Esophagus squamous epithelium (tissue), 5 donors: ENCODE results near the gene TRAP1. TPM values are rescaled to one million over a fixed set of nuclear protein-coding genes. Genes with fewer than 3 reads are reported as not detected.

ENCODE experiments used
- DNase-seq: peaks from one replicate; lab custom pipeline; 2025; lab: John Stamatoyannopoulos, UW
- H3K27ac ChIP-seq, 4 donors: fragments of 200-600 bp; sonication (generic); one replicate each; pipeline ENCODE4 v1.5.1; 2016 to 2019; ENCODE audit warnings: mild to moderate bottlenecking in 1 of 4
- H3K27me3 ChIP-seq, 4 donors: fragments of 200-600 bp; sonication (generic); 1 replicate in 3 of 4; 2 replicates in 1 of 4; pipeline versions ENCODE4 v1.5.1 to v1.6.0; 2017 to 2021; ENCODE audit warnings: antibody characterized with exemption in 1 of 4
- H3K36me3 ChIP-seq, 3 donors: fragments of 200-600 bp; sonication (generic); one replicate each; pipeline ENCODE4 v1.5.1; 2016 to 2019
- H3K4me1 ChIP-seq, 3 donors: fragments of 200-600 bp; sonication (generic); one replicate each; pipeline ENCODE4 v1.5.1; 2017 to 2019
- H3K4me3 ChIP-seq, 4 donors: fragments of 200-600 bp; sonication (generic); 1 replicate in 3 of 4; 2 replicates in 1 of 4; pipeline ENCODE4 v1.5.1; 2016 to 2019; ENCODE audit warnings: mild to moderate bottlenecking in 2 of 4, moderate library complexity in 1 of 4
- H3K9me3 ChIP-seq, 3 donors: fragments of 200-600 bp; sonication (generic); one replicate each; pipeline ENCODE4 v1.5.1; 2016 to 2019
- POLR2A ChIP-seq, 4 donors: fragments of 450-650 bp; IDR thresholded peaks; one replicate each; pipeline ENCODE4 v1.6.1; 2017; ENCODE audit warnings: antibody characterized with exemption in 4 of 4, mild to moderate bottlenecking in 4 of 4, moderate library complexity in 3 of 4
- WGBS, 2 donors: methylation state at CpG; one replicate each; pipeline ENCODE4 v1.1.5; 2018; 5-methylcytosine and 5-hydroxymethylcytosine counted together
- intact Hi-C: fragments of 100-400 bp; cut with DNase I; formaldehyde crosslinking; loops from one replicate; pipeline ENCODE4 v1.15.0; 2022
- total RNA-seq, 4 donors: library from RNA; depleted of rRNA; stranded (reverse); fragments of >200 nt; gene quantifications; one replicate each; pipeline ENCODE4 v1.1.0, GENCODE V29; 2016
- TF ChIP-seq, protein P1 (sequence below), 6 experiments: fragments of 450-650 bp in 4 of 6; fragments of 200-600 bp in 2 of 6; sonication (generic) in 2 of 6; IDR thresholded peaks; one replicate each; pipeline ENCODE4 v1.5.1; 2016 to 2019; ENCODE audit warnings: antibody characterized with exemption in 6 of 6, mild to moderate bottlenecking in 4 of 6, moderate library complexity in 4 of 6
- donor health status: DM: yes; HTN: yes; CAD: no.

Gene TRAP1
- total RNA-seq, 4 donors from 2014 or later, result 76.5 to 121 (median 97.6) TPM

DNA sequence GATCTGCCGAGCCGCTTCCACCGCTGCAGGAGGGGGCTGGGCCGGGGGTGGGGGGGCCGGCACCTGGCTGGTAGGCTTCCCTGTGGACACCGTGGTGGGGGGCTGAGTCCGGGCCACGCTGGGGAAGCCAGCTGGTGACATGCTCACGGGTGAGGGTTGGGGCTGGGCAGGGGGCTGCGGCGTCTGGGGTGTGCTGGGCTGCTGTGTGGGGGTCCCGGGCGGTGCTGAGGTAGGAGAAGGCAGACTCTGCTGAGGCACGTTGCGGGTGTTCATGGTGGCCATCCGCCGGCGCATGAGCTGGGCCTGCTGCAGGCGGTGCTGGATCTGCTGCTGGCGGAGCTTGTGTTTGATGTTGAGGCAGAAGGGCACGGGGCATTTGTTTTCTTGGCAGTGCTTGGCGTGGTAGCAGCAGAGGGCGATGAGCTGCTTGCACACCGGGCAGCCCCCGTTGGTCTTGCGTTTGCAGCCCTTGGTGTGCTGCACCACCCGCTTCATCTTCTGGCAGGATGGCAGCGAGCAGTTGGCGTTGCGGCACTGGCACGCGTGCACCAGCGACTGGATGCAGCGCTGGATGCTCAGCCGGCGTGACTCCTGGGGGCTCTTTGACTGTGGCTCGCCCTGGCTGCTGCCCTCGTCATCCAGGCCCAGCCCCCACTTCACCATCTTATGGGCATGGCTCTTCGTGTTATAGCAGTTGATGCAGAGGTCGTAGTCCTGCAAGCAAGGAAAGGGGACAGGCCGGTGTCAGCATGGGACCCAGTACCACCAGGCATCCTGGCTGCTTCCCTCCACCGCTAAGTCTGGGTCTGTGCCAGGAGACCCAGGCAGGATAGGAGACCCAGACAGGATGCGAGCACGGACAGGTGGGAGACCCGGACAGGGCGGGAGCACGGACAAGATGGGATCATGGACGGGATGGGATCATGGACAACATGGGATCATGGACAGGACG, 12.1 kb upstream of the TRAP1 start:
- no peaks in the 10 kb centered on the region for H3K4me1 ChIP-seq
- intact Hi-C loops, result no loop called here
- H3K9me3 ChIP-seq, result no peaks in the 10 kb centered on the region
- H3K27me3 ChIP-seq, result no peaks in the 10 kb centered on the region
- TF ChIP-seq, protein P1, sequence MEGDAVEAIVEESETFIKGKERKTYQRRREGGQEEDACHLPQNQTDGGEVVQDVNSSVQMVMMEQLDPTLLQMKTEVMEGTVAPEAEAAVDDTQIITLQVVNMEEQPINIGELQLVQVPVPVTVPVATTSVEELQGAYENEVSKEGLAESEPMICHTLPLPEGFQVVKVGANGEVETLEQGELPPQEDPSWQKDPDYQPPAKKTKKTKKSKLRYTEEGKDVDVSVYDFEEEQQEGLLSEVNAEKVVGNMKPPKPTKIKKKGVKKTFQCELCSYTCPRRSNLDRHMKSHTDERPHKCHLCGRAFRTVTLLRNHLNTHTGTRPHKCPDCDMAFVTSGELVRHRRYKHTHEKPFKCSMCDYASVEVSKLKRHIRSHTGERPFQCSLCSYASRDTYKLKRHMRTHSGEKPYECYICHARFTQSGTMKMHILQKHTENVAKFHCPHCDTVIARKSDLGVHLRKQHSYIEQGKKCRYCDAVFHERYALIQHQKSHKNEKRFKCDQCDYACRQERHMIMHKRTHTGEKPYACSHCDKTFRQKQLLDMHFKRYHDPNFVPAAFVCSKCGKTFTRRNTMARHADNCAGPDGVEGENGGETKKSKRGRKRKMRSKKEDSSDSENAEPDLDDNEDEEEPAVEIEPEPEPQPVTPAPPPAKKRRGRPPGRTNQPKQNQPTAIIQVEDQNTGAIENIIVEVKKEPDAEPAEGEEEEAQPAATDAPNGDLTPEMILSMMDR (IDR thresholded peaks at IDR 0.05), result no peak
- TF ChIP-seq POLR2A (IDR thresholded peaks at IDR 0.05), result no peak
- H3K4me3 ChIP-seq, result no peak overlapping the region
- peaks cover 53 to 92% (median 61%) of the 10 kb centered on the region in 3 donors for H3K36me3 ChIP-seq
- WGBS, 2 donors, result 91 to 92% methylated on average over 16 to 17 of the region's 49 CpGs
- H3K27ac ChIP-seq, result no peak overlapping the region
- no peak for DNase-seq

DNA sequence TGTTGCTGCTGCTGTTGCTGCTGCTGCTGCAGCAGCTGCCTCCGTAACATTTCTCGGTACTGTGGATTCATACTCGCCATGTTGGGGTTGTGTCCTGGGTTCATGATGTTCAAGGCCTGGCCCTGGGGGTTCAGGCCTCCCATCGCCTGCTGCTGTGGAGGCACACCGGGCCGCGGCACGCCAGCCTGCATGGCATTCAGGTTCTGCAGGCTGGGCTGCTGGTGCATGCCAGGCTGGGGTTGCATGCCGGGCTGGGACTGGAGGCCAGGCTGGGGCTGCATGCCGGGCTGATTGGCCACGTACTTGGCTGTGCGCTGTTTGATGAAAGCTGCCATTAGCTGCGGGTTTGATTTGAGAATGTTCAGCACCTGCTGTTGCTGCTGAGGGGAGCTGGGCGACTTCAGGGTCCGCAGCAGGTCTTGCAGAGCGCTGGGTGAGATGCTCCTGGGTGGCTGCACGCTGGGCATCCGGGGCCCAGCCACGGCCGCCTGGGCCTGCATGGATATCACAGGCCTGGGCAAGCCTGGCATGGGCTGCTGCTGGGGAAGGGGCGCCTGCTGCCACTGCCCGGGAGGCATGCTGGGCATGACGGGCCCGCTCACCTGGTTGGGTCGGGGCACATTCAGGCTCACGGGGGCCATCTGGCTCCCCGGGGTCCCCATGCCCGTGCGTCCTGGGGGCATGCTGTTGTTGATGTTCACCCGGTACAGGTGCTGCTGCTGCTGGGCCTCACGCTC, 11.3 kb upstream of the TRAP1 start:
- DNase-seq, result no peak
- H3K9me3 ChIP-seq, result no peaks in the 10 kb centered on the region
- no peaks in the 10 kb centered on the region for H3K4me1 ChIP-seq
- H3K27ac ChIP-seq, result no peak overlapping the region
- TF ChIP-seq, protein P1 (IDR thresholded peaks at IDR 0.05), result no peak
- TF ChIP-seq POLR2A (IDR thresholded peaks at IDR 0.05), result no peak
- 96% methylated on average over 9 of the region's 31 CpGs; no CpG with 5 or more reads in 1 of the 2 donors for WGBS, 2 donors
- intact Hi-C loops, result no loop called here
- no peak overlapping the region for H3K4me3 ChIP-seq
- H3K36me3 ChIP-seq, result peaks cover 49 to 83% (median 52%) of the 10 kb centered on the region in 3 donors
- H3K27me3 ChIP-seq, result no peaks in the 10 kb centered on the region

DNA sequence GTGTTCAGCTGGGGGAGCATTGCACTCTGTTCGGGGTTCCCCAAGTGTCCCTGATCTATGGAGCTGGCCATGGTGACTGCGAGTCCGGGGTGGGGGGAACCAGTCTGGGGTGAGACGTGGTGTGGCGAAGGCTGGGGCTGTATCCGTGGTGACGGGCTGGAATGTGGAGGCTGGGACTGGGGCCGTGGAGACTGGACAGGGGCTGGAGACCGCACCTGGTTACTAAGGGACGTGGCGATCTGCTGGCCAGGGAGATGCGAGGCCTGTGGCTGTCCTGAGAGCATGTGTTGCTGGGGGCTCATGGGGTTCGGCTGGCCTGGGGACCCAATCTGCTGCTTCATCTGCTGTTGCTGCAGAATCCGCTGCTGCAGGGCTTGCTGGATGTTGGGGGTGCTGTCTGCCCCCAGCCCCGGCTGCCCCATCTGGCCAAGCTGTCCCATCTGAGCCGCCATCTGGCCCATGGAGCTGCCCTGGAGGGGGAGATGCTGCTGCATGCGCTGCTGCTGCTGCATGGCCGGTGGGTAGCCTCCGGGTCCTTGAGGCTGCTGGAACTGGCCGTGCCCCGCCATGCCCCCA, 10.6 kb upstream of the TRAP1 start:
- intact Hi-C loops, result no loop called here
- H3K4me3 ChIP-seq, result no peak overlapping the region
- peaks cover 49 to 76% (median 51%) of the 10 kb centered on the region in 3 donors for H3K36me3 ChIP-seq
- H3K9me3 ChIP-seq, result no peaks in the 10 kb centered on the region
- no peaks in the 10 kb centered on the region for H3K27me3 ChIP-seq
- no peaks in the 10 kb centered on the region for H3K4me1 ChIP-seq
- WGBS, 2 donors, result 86 to 92% methylated on average over 10 to 17 of the region's 21 CpGs
- H3K27ac ChIP-seq, result no peak overlapping the region
- no peak for DNase-seq
- TF ChIP-seq, protein P1 (IDR thresholded peaks at IDR 0.05), result no peak
- TF ChIP-seq POLR2A (IDR thresholded peaks at IDR 0.05), result no peak

DNA sequence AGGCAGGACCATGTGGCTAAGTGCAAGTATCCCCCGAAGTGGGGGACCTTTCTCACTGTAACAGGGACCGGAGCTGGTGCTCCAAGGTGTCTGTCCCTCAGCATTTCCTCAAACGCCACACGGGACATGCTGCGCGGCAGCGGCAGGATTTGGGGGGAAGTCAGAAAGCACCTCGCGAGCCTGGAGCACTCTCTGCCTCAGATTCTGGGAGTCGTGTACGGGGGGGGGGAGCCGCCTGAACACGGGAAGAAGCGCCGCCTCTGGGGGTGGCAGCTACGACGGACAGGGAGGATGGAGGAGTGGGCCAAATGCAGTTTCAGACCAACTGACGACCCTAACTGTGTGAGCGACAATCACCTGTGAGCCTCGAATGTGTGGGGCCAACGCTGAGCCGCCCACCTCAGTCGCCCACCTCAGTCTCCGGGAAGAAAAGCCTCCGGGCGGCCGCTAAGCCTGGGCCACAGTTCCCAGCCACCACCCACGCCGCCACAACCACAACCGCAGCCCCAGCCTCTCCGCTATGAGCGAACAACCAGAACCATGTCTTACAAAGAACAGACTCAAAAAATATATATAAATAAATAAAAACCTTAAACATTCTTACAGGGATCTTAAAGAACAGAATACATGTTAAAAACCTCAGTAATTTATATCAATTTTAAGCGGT, 8.8 kb upstream of the TRAP1 start:
- WGBS, 2 donors, result 91 to 95% methylated on average over 14 to 15 of the region's 33 CpGs
- Histone ChIP-seq H3K36me3 (peaks cover 36 to 59% (median 38%) of the 10 kb centered on the region in 3 donors), H3K9me3 (no peaks in the 10 kb centered on the region), H3K27me3 (no peaks in the 10 kb centered on the region), H3K27ac (no peak overlapping the region), H3K4me3 (no peak overlapping the region), H3K4me1 (no peaks in the 10 kb centered on the region)
- no peak for DNase-seq
- intact Hi-C loops, result no loop called here
- no peak for TF ChIP-seq POLR2A (IDR thresholded peaks at IDR 0.05)
- TF ChIP-seq, protein P1 (IDR thresholded peaks at IDR 0.05), result no peak
